Right hindlimb (tissue), 1 donor: ENCODE measurements around the gene MAPT.
A peak's percentile ranks its signal among the peaks of the same experiment; 100 is the strongest.
"Not testable (repeated sequence)": the region's sequence is repeated elsewhere in the genome, so short reads cannot be mapped to it uniquely, and the experiment has no call there.

Experiments used
- DNase-seq: peaks from one replicate; pipeline ENCODE4 v3.0.0-alpha.2; 2018

The MAPT gene

DNA sequence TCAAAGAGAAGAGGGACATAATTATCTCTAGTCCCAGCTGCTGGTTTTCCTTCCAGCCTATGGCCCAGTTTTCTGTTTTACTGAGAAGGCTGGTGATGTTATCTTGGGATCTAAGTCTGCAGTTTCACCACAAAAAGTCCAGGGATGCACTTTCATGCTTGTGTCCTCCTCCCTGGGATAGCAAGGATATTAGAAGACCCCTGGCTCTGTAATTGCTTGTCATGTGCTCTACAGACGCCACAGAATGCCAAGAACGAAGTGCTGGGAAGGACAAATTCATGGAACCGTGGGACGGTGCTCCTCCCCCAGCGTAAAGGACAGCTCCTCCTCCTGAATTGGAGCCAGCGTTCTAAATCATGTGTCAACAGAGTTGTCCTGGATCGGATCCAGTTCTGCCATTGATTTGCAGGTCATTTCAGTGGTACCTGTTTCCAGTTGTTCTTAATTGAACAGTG lies 8.6 kb downstream of the MAPT start:
- DNase-seq, result no peak

DNA sequence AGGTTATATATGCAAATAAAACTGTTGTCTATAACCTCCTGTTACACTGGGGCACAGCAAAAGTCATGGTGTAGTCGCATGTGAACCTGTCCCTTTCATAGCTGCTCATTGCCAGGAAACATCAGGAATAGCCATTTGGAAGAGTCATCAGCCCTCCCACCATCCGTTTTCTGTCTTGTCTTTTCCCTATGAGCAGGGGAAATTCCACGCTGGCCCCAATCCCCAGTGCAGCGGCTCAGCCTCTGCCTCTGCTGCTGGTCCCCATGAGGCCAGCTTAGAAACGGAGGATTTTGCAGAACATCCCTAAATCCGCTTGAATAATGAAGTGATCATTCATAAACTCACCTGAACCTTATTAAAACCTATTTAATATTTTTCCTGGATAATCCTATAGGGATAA lies 10.5 kb downstream of the MAPT start:
- peak; percentile 35 for DNase-seq

DNA sequence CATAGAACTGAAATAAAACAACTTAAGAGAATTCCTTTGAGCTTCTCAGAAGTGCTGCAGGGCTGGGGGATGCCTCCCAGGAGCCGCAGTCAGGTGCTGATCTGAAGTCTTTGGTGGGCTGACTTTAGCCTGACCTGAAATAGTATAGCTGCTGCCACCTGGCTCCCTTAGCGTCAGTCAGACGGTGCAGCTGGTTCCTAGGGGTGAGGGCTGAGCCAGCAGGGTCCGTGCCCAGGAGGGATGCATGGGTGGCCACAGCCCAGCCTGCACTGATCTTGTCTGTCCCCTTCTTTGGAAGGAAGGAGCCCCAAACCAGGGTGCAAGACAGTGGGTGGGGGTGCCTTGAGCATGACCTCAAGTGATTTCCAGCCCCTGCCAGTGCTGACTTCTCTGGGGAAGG lies 11.5 kb downstream of the MAPT start:
- no peak for DNase-seq

- DNase-seq, result no peak
Measured at GRCh38 chr17:45906237-45906636, 11.9 kb downstream of the MAPT start.

- no peak for DNase-seq
Measured at GRCh38 chr17:45906927-45907622, 12.7 kb downstream of the MAPT start.

DNA sequence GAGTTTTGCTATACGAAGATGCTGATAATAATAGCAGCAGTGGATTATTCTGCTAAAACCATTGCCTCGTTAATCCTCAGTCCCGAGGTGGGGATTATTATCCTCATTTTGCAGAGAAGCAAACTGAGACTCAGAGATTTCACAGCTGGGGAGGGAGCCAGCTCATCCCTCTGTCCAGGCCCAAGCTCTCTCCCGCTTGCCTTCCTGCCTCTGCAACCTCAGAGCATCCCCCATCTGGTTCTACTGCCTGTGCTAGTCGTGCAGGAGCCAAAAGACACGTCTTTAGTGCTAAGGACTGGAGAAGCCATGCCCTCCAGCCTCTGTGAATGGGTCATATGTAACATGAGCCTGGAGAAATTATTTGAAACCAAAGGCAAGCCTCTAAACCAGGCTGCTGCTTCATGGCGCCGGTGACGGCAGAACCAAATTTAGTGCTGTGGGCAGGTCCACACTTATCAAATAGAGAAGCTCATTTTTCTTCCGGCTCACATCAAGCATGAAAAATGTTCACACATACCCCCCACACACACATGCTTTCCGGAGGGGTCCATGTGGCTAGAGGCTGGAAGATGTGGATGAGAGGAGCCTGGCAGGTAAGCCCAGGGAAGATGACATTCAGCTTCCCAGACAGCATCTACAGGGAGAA lies 13.5 kb downstream of the MAPT start:
- no peak for DNase-seq

- no peak for DNase-seq
Measured at GRCh38 chr17:45908460-45908859, 14.1 kb downstream of the MAPT start.

DNA sequence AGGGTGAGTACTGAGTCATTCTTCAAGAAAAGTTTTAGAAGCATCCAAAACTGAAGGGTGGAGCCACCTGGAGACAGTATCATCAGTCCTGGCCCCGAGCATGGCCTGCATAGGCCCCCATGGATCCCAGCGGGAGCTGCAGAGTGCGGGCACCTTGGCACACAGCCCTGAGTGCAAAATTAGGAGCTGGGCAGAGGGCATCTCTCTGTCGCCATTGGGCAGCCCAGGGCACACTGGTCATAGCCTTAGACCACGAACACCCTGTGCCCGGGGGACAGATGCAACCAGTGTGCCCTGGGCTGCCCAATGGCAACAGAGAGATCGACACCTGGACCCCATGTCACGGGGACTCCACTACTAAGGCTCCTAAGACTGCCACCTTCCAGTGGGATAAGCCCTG lies 14.6 kb downstream of the MAPT start:
- no peak for DNase-seq

DNA sequence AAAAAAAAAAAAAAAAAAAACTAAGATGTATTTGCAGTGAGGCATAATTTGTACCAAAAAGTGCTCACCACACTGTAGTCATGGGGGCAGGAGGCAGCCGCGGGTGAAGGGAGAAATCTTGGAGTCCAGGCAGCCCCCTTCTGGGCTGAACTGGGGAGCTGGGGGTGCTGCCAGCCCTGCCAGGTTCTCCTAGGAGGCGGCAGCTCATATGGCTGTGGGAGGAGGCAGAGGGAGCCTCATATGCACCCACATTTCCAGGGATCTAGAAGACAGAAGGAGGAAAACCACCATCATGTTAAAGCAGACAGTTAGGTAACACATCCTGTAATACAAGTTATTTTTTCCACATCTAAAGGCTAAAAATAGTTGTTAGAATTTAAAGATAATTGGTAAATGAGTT lies 16.3 kb downstream of the MAPT start:
- DNase-seq, result no peak

DNA sequence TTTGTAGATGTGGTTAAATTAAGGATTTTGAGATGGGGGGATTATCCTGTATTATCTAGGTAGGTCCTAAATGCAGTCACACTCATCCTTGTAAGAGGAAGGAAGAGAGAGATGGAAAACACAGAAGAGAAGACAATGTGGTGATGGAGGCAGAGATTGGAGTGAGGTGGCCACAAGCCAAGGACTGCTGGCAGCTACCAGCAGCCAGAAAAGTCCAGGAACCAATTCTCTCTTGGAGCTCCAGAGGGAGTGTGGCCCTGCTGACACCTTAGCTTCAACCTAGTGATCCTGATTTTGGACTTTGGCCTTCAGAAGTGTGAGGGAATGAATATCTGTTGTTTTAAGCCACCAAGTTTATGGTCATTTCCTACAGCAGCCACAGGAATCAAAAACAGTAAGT lies 18.0 kb downstream of the MAPT start:
- DNase-seq, result no peak

DNA sequence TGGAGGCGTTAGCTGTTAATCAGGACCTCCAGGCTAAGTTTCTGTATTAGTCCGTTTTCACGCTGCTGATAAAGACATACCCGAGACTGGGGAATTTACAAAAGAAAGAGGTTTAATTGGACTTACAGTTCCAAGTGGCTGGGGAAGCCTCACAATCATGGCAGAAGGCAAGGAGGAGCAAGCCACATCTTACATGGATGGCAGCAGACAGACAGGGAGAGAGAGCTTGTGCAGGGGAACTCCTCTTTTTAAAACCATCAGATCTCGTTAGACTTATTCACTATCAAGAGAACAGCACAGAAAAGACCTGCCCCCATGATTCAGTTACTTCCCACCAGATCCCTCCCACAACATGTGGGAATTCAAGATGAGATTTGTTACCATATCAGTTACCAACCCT lies 18.7 kb downstream of the MAPT start:
- not testable (repeated sequence) for DNase-seq

DNA sequence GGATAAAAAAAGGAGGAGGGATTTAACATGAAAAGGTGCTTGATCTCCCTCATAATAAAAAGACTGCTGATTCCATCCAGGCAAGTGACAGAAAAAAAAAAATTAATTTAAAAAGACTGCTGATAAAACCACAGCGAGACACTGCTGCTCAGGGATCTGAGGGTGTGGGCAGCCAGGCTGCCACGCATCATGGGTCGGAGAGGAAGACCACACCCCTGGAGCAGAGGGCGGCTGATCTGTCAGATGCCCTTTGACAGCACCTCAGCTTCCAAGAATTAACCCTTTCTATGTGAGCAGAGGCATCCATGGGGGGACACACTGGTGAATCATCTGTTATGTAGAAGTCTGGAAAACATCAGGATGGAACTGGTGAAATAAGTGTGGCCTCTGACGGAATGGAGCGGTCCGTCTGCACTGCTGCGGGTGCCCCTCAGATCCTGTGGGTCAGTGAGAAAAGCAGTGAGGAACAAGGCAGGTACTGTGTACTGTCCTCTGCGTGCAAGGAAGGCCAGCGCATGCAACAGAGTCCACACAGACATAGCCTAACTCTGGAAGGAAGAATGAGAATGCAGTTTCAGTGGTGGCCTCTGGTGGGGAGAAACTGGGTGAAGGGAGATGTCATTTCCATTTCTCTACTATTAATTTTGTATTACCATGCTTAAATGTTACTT lies 19.8 kb downstream of the MAPT start:
- DNase-seq, result no peak

- no peak for DNase-seq
Measured at GRCh38 chr17:45915263-45915662, 20.9 kb downstream of the MAPT start.

- DNase-seq, result no peak
Measured at GRCh38 chr17:45917081-45917480, 22.7 kb downstream of the MAPT start.

DNA sequence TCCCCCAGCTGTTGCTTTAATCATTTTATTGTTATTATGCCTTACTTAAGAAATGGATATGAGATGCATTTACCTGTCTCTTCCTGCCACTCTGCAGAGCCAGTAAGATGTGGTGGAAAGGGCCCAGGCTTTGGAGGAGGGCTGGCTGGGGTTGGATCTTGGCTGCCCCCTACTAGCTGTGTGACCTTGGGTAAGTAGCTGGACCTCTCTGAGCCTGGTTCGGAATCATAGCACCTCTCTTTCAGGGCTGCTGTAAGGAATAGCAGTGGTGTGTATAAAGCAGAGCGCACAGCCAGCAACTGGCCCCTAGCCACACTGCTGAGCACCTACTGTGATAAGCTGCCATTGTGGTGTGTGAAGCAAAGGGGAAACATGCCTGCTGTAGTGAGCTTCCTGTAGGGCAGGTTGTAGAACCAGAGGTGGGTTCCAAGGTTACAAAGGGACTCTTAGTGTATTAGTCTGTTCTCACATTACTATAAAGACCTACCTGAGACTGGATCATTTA lies 23.9 kb downstream of the MAPT start:
- no peak for DNase-seq

- DNase-seq, result no peak
Measured at GRCh38 chr17:45919136-45919535, 24.8 kb downstream of the MAPT start.

DNA sequence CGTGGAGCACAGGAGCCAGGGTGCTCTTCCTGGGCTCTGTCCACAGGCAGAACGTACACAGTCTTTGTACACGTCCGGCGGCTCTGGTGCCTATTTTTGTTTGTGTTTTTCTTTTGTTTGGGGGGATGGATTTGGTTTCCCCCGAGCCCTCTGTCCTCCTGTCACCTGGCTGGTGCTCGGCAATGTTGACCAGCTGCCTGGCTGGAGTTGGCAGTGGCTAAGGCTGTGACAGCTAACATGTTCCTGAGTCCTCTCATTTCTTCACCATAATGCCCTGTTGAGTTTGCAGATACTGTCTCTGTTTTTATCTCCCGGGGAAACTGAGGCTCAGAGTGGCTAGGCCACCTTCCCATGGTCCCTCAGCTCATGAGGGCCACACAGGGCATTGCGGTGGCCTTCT lies 25.7 kb downstream of the MAPT start:
- no peak for DNase-seq

DNA sequence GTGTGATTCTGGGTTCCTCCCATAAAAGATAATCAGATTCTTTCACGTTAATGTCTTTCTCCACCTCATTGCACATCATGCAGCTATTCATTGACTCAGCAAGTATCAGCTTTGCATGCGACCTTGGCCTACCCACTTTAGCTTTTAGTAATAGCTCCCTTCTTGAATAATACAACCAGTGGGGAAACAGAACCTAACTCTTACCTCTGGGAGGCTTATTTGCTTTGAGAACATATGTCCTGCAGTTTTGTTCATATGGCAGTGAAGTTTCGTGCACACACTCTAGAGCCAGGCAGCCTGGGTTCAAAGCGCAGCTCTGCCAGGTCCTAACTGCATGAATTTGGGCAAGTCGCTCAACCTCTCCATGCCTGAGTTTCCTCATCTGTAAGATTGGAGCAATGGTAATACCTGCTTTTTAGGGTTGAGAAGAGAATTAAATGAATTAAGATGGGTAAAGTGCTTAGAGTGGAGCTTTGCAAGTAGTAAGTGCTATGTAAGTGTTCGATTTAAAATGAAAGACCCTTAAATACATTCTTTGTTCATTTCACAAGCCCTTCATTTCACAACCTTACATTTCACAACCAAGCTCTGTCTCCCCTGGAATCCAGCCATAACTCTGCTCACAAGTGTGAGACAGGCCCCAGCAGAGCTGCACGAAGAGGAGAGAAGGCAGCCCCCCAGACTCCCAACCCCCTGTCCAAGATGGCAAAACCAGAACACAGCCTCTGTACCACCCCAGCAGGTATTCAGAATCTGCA lies 29.3 kb downstream of the MAPT start:
- no peak for DNase-seq

- DNase-seq, result no peak
Measured at GRCh38 chr17:45924332-45924820, 30.0 kb downstream of the MAPT start.

DNA sequence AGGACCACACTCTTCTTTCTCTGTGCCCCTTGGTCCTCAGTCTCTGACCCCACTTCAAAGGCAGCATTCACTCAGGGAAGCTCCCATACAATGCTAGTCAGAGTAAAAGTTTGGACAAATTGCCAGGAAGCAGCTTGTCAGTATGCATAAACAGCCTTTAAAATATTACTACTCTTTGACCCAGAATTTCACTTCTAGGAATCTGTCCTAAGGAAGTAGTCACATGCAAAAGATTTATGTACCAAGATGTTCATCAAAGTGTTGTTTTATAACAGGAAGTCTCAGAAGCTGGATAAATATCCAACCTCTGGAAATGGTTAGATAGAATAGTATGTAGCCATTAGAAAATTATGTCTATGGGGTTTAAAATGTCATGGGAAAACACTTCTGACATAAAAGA lies 31.0 kb downstream of the MAPT start:
- DNase-seq, result no peak

DNA sequence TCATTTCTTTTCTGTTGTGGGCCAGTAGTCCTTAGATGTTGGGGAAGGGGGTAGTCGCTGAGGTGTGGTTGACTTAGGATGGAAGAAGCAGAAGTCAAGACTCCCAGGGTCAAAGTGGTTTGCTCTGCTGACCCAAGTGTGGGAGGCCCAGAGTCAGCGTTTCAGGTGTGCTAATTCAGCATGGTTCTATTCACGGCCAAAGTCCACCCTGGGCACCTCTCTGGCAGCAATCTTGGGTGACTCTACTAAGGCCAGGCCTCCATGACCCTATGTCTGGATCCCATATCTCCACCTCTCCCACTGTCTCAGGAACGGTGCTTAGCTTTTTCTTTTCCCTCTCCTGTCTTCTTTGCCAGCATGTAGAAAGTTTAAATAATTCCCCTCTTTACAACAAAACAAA lies 32.9 kb downstream of the MAPT start:
- no peak for DNase-seq

DNA sequence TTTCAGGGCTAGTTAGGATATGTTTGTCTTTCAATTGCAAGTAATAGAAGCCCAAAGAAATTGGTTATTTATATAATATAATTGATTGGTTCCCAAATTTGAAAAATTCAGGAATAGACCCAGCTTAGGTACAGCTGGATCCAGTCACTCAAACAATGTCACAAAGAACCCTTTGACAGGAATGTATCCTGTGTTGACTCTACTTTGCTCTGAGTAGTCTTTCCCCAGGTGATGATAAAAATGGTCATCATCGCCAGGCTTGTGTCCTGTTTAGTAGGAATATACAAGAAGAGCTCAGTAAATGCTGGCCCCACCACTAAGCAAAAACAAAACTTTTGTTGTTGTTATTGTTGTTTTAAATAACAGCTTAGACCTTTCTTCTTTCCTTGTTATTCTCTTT lies 35.0 kb downstream of the MAPT start:
- DNase-seq, result no peak

DNA sequence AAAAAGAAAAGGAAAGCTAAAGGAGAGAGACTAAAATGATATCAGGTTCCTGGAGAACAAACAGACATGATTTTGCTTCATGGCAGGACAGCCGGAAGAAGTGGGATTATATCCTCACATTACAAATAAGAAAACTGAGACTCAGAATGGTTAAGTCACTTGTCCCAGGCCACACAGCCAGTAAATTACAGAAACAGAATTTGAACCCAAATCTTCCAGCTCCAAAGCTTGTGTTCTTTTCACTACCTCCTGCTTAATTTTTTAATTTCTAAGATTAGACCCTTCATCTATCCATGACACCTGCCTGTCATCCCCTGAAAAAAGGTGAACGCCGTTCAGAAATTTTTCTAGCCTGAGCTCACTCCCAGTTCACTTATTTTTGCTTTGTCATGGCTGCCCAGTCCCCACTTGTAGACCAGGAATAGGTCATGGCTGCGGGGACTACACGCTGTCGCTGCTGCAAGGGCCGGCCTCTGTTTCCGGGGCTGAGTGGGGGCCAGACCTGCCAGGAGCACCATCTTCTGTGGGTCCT lies 36.1 kb downstream of the MAPT start:
- DNase-seq, result no peak
